K562 (cell line): ENCODE measurements around the gene POU3F3. TPM values are rescaled to one million over a fixed set of nuclear protein-coding genes. Genes with fewer than 3 reads are reported as not detected.

Experiments
- ATAC-seq: fragments of 200-7000 bp; cut with Tn5 transposase; 3 replicates; pipeline ENCODE4 v1.9.1; 2020; ENCODE audit warnings: moderate library complexity
- BruUV-seq: library from RNA; stranded (reverse); fragments of 400-500 nt; replicated peaks from 2 replicates; lab custom pipeline; 2021; lab: Mats Ljungman, UMichigan
- CTCF ChIA-PET: fragments of 300-600 bp; formaldehyde crosslinking; extraction: SDS; loops from one replicate; lab custom pipeline; 2021; ENCODE audit warnings: low intra/inter-chr PET ratio; lab: Yijun Ruan, JAX
- POLR2A ChIA-PET: fragments of 300-600, 350-650 bp; sonication (Branson Sonifier 250); formaldehyde crosslinking; extraction: SDS; loops from one replicate; lab custom pipeline; 2021; ENCODE audit warnings: antibody characterized with exemption, inconsistent platforms; lab: Yijun Ruan, JAX
- DNase-seq, 4 experiments: peaks; one replicate each; pipeline versions ENCODE4 v3.0.0 to v3.0.0-alpha.2; 2011 to 2018; ENCODE audit warnings: low spot score in 3 of 4, mixed read lengths in 3 of 4; ENCODE audit errors: extremely low read depth in 1 of 4
- FAIRE-seq: peaks from 2 replicates; lab custom pipeline; 2011; peaks lifted over from hg19 to GRCh38; lab: Jason Lieb, UNC
- H2AFZ ChIP-seq: 2 replicates; pipeline ENCODE4 v1.6.0; 2011; ENCODE audit warnings: low read depth, low read length, control low read depth, inconsistent platforms
- H3K27ac ChIP-seq: fragments of 200-600 bp; 3 replicates; pipeline ENCODE4 v1.8.0; 2011; ENCODE audit warnings: low read depth, mild to moderate bottlenecking, control low read depth, inconsistent platforms, low read length, moderate library complexity, mixed read lengths; ENCODE audit errors: extremely low read depth
- H3K27me3 ChIP-seq, 2 experiments: fragments of 300-600 bp in 1 of 2; 2 replicates in 1 of 2; 3 replicates in 1 of 2; pipeline versions ENCODE4 v1.6.0 to v1.8.0; 2011; ENCODE audit warnings: inconsistent platforms in 2 of 2, low read length in 2 of 2, mild to moderate bottlenecking in 1 of 2, mixed read lengths in 1 of 2, moderate library complexity in 1 of 2; ENCODE audit not compliant: control insufficient read depth in 2 of 2, insufficient read depth in 2 of 2
- H3K36me3 ChIP-seq: fragments of 300-600 bp; 3 replicates; pipeline ENCODE4 v1.8.0; 2011; ENCODE audit warnings: mild to moderate bottlenecking, low read length, inconsistent platforms; ENCODE audit not compliant: control insufficient read depth, insufficient read depth
- H3K4me1 ChIP-seq, 2 experiments: fragments of 200-600 bp in 1 of 2; replicated peaks in 1 of 2; 2 replicates in 1 of 2; 3 replicates in 1 of 2; pipeline versions ENCODE4 v1.5.1 to v1.8.0; 2011; ENCODE audit warnings: inconsistent platforms in 2 of 2, low read length in 2 of 2, mild to moderate bottlenecking in 1 of 2, mixed read lengths in 1 of 2, moderate library complexity in 1 of 2; ENCODE audit not compliant: control insufficient read depth in 2 of 2, insufficient read depth in 2 of 2
- H3K4me2 ChIP-seq: 2 replicates; pipeline ENCODE4 v1.6.1; 2011; ENCODE audit warnings: low read length, control low read depth, inconsistent platforms, mixed read lengths; ENCODE audit not compliant: insufficient read depth
- H3K4me3 ChIP-seq: fragments of 200-600 bp; sonication (generic), shearing (Covaris generic); 2 replicates; pipeline ENCODE4 v1.5.1; 2016; ENCODE audit warnings: control low read depth, inconsistent platforms
- H3K79me2 ChIP-seq: fragments of 200-600 bp; 3 replicates; pipeline ENCODE4 v1.8.0; 2011; ENCODE audit warnings: low read length, inconsistent platforms; ENCODE audit not compliant: control insufficient read depth, insufficient read depth
- H3K9ac ChIP-seq, 2 experiments: 2 replicates each; pipeline versions ENCODE4 v1.6.0 to v1.6.1; 2011; ENCODE audit warnings: low read depth in 2 of 2, low read length in 2 of 2, control low read depth in 1 of 2, inconsistent platforms in 1 of 2, mild to moderate bottlenecking in 1 of 2, mixed read lengths in 1 of 2; ENCODE audit not compliant: insufficient read depth in 1 of 2
- H3K9me1 ChIP-seq: one replicate; pipeline ENCODE4 v1.6.0; 2011; ENCODE audit warnings: inconsistent platforms, mild to moderate bottlenecking, low read length, moderate library complexity; ENCODE audit not compliant: control insufficient read depth, insufficient read depth
- H3K9me3 ChIP-seq: replicated peaks from 2 replicates; pipeline ENCODE4 v1.5.1; 2011; ENCODE audit warnings: low read depth, low read length, inconsistent platforms; ENCODE audit not compliant: control insufficient read depth, insufficient read depth
- H4K20me1 ChIP-seq: replicated peaks from 2 replicates; pipeline ENCODE4 v1.6.1; 2011; ENCODE audit warnings: low read length, inconsistent platforms, mixed read lengths; ENCODE audit not compliant: control insufficient read depth, insufficient read depth
- IRF9 ChIP-seq: fragments of 450-650 bp; IDR thresholded peaks from 2 replicates; pipeline ENCODE4 v1.6.1; 2016; ENCODE audit warnings: missing biosample characterization, missing genetic modification characterization
- PBX2 ChIP-seq, 2 experiments: IDR thresholded peaks in 1 of 2; conservative IDR thresholded peaks in 1 of 2; 2 replicates each; pipeline ENCODE4 v1.6.1; 2016; ENCODE audit warnings: low read depth in 2 of 2, mild to moderate bottlenecking in 1 of 2, missing compliant biosample characterization in 1 of 2, missing genetic modification characterization in 1 of 2, moderate library complexity in 1 of 2
- ZBTB49 ChIP-seq: sonication (generic); formaldehyde crosslinking; IDR thresholded peaks from 2 replicates; pipeline ENCODE4 v1.8.0; 2022; ENCODE audit warnings: missing genetic modification reagents, mild to moderate bottlenecking, borderline replicate concordance
- WGBS: fragments of 100-300 bp; shearing (Covaris generic); methylation state at CpG from one replicate; pipeline ENCODE4 v1.1.6; 2016; ENCODE audit warnings: low coverage, mixed read lengths; ENCODE audit not compliant: insufficient coverage; ENCODE audit errors: missing lambda C conversion rate; 5-methylcytosine and 5-hydroxymethylcytosine counted together
- in situ Hi-C: fragments of 300-500 bp; cut with MboI; formaldehyde crosslinking; loops from 4 replicates; pipeline ENCODE4 v1.15.0; 2018; ENCODE audit warnings: inconsistent platforms, mixed read lengths
- intact Hi-C: fragments of 100-400 bp; cut with micrococcal nuclease; formaldehyde crosslinking; loops from 2 replicates; pipeline ENCODE4 v1.14.2; 2022
- polyA plus RNA-seq, 8 experiments: library from polyadenylated mRNA; depleted of rRNA in 4 of 8; stranded (reverse) in 5 of 8; unstranded in 3 of 8; fragments of >200 nt; fragmentation: Nextera tagmentation in 2 of 8; fragmentation: Illumina TruSeq in 1 of 8; extraction: Ambion mirVana in 2 of 8; extraction: Trizol in 1 of 8; gene quantifications; 2 replicates each; pipeline versions ENCODE4 v1.2.1 to v1.2.3, GENCODE V29; 2011 to 2014; ENCODE audit warnings: inconsistent platforms in 1 of 8, missing spikeins in 1 of 8
- total RNA-seq, 7 experiments: library from RNA; depleted of rRNA in 6 of 7; stranded (reverse); fragments of >200 nt in 6 of 7; fragmentation: Illumina TruSeq in 2 of 7; extraction: Trizol in 2 of 7; gene quantifications; 2 replicates each; pipeline versions ENCODE4 v1.2.1 to v1.2.3, GENCODE V29; 2011 to 2021; ENCODE audit warnings: low replicate concordance in 1 of 7

Gene POU3F3
- total and polyA plus RNA-seq, 9 of the 15 experiments (the other 6 are each of a cell fraction or from before 2014, with no cell fraction given): not detected

GRCh38 chr2:104876606-104877570, 23.0 kb downstream of the POU3F3 start:
- Histone ChIP-seq H3K27ac (no peak overlapping the region), H3K4me1 (peaks cover 0 to 6% of the 10 kb centered on the region in 2 experiments; a peak in 3 of 5 replicates), H4K20me1 (no peaks in the 10 kb centered on the region), H3K4me3 (no peak overlapping the region), H3K9me1 (no peaks in the 10 kb centered on the region), H3K4me2 (no peak overlapping the region), H2AFZ (no peak overlapping the region), H3K9me3 (no peaks in the 10 kb centered on the region), H3K9ac (no peak overlapping the region), H3K79me2 (no peaks in the 10 kb centered on the region), H3K27me3 (peaks cover 8 to 23% of the 10 kb centered on the region in 2 experiments; a peak in 3 of 5 replicates), H3K36me3 (no peaks in the 10 kb centered on the region)
- TF ChIP-seq IRF9: no peak
- TF ChIP-seq PBX2 (CRISPR knock-in tag; IDR thresholded peaks at IDR 0.05; ENCODE audit: low read depth): no peak
- TF ChIP-seq PBX2 (tag; conservative IDR thresholded peaks at IDR 0.05; ENCODE audit: low read depth): no peak
- no peak for TF ChIP-seq ZBTB49
- FAIRE-seq (no peak), DNase-seq (no peak), ATAC-seq (no peak)
- CTCF ChIA-PET: interaction anchor here (0.7 kb wide), 1 partner anchor 192 kb away, joined by 3 read pairs; no protein-coding TSS in a partner anchor
- in situ Hi-C loops: no loop called here
- no TSS peak for BruUV-seq
- intact Hi-C loops: no loop called here
- POLR2A ChIA-PET: no interaction called here
- 1% methylated on average over 14 of the region's 14 CpGs for WGBS
